A549 (cell line): Measurements from ENCODE around the gene TOX4.

Experiments used
- HOXA7 ChIP-seq: fragments of 250-450 bp; sonication (Bioruptor Pico); IDR thresholded peaks from 2 replicates; pipeline ENCODE4 v1.5.0; 2020; ENCODE audit warnings: mild to moderate bottlenecking, moderate library complexity
- JUNB ChIP-seq: fragments of >200 bp; sonication (Bioruptor Twin); formaldehyde crosslinking; IDR thresholded peaks from 2 replicates; pipeline ENCODE4 v1.6.1; 2016
- NR3C1 ChIP-seq: fragments of >200 bp; sonication (Bioruptor Twin); formaldehyde crosslinking; IDR thresholded peaks from 3 replicates; pipeline ENCODE4 v1.6.1; 2017
- PHF8 ChIP-seq: fragments of 200-600 bp; sonication (generic); IDR thresholded peaks from 2 replicates; pipeline ENCODE4 v1.6.1; 2016; ENCODE audit warnings: low read depth, mild to moderate bottlenecking, antibody characterized with exemption, moderate library complexity, borderline replicate concordance
- POLR2A ChIP-seq: IDR thresholded peaks from 2 replicates; pipeline ENCODE4 v1.6.1; 2012; ENCODE audit warnings: mild to moderate bottlenecking, low read length
- POLR2AphosphoS2 ChIP-seq: conservative IDR thresholded peaks from 2 replicates; pipeline ENCODE4 v1.6.1; 2012; ENCODE audit warnings: low read length, improper control_type of control experiment, inconsistent platforms
- TF ChIP-seq, protein P1 (sequence below): fragments of 250-450 bp; sonication (Bioruptor Pico); IDR thresholded peaks from 2 replicates; pipeline ENCODE4 v1.5.0; 2021; ENCODE audit warnings: mild to moderate bottlenecking, moderate library complexity, borderline replicate concordance
- TF ChIP-seq, protein P2 (sequence below): fragments of >200 bp; sonication (Bioruptor Twin); formaldehyde crosslinking; IDR thresholded peaks from 3 replicates; pipeline ENCODE4 v1.5.1; 2016
- TF ChIP-seq, protein P3 (sequence below): IDR thresholded peaks from 2 replicates; pipeline ENCODE4 v1.6.1; 2012
- TF ChIP-seq, protein P4 (sequence below): fragments of 150-350 bp; IDR thresholded peaks from 2 replicates; pipeline ENCODE4 v1.6.1; 2014; ENCODE audit warnings: low read depth, mild to moderate bottlenecking, low read length
- TF ChIP-seq, protein P5 (sequence below): fragments of 200-600 bp; sonication (generic); IDR thresholded peaks from 2 replicates; pipeline ENCODE4 v1.6.1; 2016; ENCODE audit warnings: antibody characterized with exemption, mild to moderate bottlenecking, moderate library complexity

DNA sequence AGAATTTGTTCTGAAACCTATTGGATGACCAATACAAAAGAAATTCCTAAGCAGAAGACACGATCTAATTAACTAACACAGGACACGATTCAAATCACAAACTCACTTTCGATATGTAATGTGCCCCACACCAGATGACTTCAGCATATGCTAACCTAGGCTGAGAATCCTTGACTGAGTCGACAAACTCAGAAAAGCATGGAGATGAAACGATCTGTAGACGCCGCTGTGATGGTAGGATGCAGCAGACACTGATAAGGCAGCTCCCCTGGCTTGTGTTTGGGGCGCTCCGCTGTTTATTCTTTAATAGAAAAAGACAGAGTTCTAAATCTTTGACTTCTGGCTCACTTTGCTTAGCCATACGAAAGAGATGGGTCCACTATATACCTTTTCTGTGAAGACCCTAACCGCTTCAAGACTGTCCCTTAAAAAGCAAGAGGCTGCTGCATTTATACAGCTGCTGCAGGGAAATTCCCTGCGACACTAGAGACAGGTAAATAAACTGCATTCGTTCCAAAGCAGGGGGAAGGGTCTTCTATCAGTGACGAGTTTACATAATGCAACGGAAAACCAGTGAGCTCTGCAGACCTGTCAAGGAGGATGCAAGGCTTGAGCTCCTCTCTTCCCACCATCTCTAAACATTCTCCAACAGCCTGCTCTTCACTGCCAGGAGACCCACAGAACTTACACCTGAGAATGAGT, 22.0 kb upstream of the TOX4 start:
- TF ChIP-seq, protein P1, sequence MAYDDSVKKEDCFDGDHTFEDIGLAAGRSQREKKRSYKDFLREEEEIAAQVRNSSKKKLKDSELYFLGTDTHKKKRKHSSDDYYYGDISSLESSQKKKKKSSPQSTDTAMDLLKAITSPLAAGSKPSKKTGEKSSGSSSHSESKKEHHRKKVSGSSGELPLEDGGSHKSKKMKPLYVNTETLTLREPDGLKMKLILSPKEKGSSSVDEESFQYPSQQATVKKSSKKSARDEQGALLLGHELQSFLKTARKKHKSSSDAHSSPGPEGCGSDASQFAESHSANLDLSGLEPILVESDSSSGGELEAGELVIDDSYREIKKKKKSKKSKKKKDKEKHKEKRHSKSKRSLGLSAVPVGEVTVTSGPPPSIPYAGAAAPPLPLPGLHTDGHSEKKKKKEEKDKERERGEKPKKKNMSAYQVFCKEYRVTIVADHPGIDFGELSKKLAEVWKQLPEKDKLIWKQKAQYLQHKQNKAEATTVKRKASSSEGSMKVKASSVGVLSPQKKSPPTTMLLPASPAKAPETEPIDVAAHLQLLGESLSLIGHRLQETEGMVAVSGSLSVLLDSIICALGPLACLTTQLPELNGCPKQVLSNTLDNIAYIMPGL (CRISPR knock-in tag): no peak
- no peak for TF ChIP-seq JUNB
- no peak for TF ChIP-seq POLR2A
- TF ChIP-seq, protein P2, sequence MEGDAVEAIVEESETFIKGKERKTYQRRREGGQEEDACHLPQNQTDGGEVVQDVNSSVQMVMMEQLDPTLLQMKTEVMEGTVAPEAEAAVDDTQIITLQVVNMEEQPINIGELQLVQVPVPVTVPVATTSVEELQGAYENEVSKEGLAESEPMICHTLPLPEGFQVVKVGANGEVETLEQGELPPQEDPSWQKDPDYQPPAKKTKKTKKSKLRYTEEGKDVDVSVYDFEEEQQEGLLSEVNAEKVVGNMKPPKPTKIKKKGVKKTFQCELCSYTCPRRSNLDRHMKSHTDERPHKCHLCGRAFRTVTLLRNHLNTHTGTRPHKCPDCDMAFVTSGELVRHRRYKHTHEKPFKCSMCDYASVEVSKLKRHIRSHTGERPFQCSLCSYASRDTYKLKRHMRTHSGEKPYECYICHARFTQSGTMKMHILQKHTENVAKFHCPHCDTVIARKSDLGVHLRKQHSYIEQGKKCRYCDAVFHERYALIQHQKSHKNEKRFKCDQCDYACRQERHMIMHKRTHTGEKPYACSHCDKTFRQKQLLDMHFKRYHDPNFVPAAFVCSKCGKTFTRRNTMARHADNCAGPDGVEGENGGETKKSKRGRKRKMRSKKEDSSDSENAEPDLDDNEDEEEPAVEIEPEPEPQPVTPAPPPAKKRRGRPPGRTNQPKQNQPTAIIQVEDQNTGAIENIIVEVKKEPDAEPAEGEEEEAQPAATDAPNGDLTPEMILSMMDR: no peak
- TF ChIP-seq, protein P3, sequence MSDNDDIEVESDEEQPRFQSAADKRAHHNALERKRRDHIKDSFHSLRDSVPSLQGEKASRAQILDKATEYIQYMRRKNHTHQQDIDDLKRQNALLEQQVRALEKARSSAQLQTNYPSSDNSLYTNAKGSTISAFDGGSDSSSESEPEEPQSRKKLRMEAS: no peak
- TF ChIP-seq HOXA7 (CRISPR knock-in tag): no peak
- no peak for TF ChIP-seq POLR2AphosphoS2
- TF ChIP-seq, protein P4, sequence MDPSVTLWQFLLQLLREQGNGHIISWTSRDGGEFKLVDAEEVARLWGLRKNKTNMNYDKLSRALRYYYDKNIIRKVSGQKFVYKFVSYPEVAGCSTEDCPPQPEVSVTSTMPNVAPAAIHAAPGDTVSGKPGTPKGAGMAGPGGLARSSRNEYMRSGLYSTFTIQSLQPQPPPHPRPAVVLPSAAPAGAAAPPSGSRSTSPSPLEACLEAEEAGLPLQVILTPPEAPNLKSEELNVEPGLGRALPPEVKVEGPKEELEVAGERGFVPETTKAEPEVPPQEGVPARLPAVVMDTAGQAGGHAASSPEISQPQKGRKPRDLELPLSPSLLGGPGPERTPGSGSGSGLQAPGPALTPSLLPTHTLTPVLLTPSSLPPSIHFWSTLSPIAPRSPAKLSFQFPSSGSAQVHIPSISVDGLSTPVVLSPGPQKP: no peak
- no peak for TF ChIP-seq NR3C1
- TF ChIP-seq, protein P5, sequence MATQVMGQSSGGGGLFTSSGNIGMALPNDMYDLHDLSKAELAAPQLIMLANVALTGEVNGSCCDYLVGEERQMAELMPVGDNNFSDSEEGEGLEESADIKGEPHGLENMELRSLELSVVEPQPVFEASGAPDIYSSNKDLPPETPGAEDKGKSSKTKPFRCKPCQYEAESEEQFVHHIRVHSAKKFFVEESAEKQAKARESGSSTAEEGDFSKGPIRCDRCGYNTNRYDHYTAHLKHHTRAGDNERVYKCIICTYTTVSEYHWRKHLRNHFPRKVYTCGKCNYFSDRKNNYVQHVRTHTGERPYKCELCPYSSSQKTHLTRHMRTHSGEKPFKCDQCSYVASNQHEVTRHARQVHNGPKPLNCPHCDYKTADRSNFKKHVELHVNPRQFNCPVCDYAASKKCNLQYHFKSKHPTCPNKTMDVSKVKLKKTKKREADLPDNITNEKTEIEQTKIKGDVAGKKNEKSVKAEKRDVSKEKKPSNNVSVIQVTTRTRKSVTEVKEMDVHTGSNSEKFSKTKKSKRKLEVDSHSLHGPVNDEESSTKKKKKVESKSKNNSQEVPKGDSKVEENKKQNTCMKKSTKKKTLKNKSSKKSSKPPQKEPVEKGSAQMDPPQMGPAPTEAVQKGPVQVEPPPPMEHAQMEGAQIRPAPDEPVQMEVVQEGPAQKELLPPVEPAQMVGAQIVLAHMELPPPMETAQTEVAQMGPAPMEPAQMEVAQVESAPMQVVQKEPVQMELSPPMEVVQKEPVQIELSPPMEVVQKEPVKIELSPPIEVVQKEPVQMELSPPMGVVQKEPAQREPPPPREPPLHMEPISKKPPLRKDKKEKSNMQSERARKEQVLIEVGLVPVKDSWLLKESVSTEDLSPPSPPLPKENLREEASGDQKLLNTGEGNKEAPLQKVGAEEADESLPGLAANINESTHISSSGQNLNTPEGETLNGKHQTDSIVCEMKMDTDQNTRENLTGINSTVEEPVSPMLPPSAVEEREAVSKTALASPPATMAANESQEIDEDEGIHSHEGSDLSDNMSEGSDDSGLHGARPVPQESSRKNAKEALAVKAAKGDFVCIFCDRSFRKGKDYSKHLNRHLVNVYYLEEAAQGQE: no peak
- TF ChIP-seq PHF8: no peak
